CD4-positive, CD25-positive, alpha-beta regulatory T cell (primary cell): ENCODE data around the gene FOXQ1. TPM values are rescaled to one million over a fixed set of nuclear protein-coding genes. Genes with fewer than 3 reads are reported as not detected.

Experiments
- ATAC-seq, 2 donors: fragments of 150-1000 bp; cut with Tn5 transposase; one replicate each; pipeline ENCODE4 v1.10.0; 2021; ENCODE audit warnings: low read depth in 2 of 2, moderate number of reproducible peaks in 2 of 2, moderate library complexity in 1 of 2
- DNase-seq, 3 donors: peaks; one replicate each; pipeline versions ENCODE4 v3.0.0 to v3.0.0-alpha.2; 2012 to 2022; ENCODE audit warnings: mixed read lengths in 1 of 3
- H3K27ac ChIP-seq: one replicate; pipeline ENCODE4 v1.7.0; 2013; ENCODE audit warnings: mild to moderate bottlenecking, low read length; ENCODE audit not compliant: insufficient read depth, poor library complexity, severe bottlenecking
- H3K27me3 ChIP-seq: one replicate; pipeline ENCODE4 v1.7.0; 2013; ENCODE audit warnings: low read length; ENCODE audit not compliant: control insufficient read depth, insufficient read depth
- H3K36me3 ChIP-seq: one replicate; pipeline ENCODE4 v1.7.0; 2013; ENCODE audit warnings: mild to moderate bottlenecking, low read length, moderate library complexity; ENCODE audit not compliant: control insufficient read depth, insufficient read depth
- H3K4me1 ChIP-seq: 2 replicates; pipeline ENCODE4 v1.7.0; 2013; ENCODE audit warnings: mild to moderate bottlenecking, low read length; ENCODE audit not compliant: insufficient read depth, control insufficient read depth, poor library complexity, severe bottlenecking
- H3K4me3 ChIP-seq: one replicate; pipeline ENCODE4 v1.7.0; 2013; ENCODE audit warnings: low read depth, mild to moderate bottlenecking, low read length, moderate library complexity
- H3K9me3 ChIP-seq, 2 experiments: 1 replicate in 1 of 2; 2 replicates in 1 of 2; pipeline ENCODE4 v1.7.0; 2013; ENCODE audit warnings: low read length in 2 of 2, mild to moderate bottlenecking in 1 of 2, moderate library complexity in 1 of 2; ENCODE audit not compliant: control insufficient read depth in 2 of 2
- H3K27ac Mint-ChIP-seq, 3 donors: one replicate each; pipeline ENCODE4 v1.8.0; 2020 to 2022; ENCODE audit warnings: mild to moderate bottlenecking in 3 of 3, mixed read lengths in 3 of 3, moderate library complexity in 2 of 3
- H3K27me3 Mint-ChIP-seq: one replicate; pipeline ENCODE4 v1.8.0; 2022; ENCODE audit warnings: mild to moderate bottlenecking, mixed read lengths
- H3K36me3 Mint-ChIP-seq: one replicate; pipeline ENCODE4 v1.8.0; 2020; ENCODE audit warnings: mixed read lengths
- H3K4me1 Mint-ChIP-seq, 4 donors: one replicate each; pipeline ENCODE4 v1.8.0; 2020 to 2022; ENCODE audit warnings: mixed read lengths in 4 of 4, mild to moderate bottlenecking in 1 of 4
- H3K4me3 Mint-ChIP-seq, 4 donors: one replicate each; pipeline ENCODE4 v1.8.0; 2020 to 2022; ENCODE audit warnings: mild to moderate bottlenecking in 4 of 4, mixed read lengths in 4 of 4, moderate library complexity in 3 of 4
- H3K9me3 Mint-ChIP-seq, 7 donors: one replicate each; pipeline ENCODE4 v1.8.0; 2020 to 2022; ENCODE audit warnings: mixed read lengths in 7 of 7, mild to moderate bottlenecking in 3 of 7, moderate library complexity in 2 of 7
- polyA plus RNA-seq, 4 donors: library from polyadenylated mRNA; unstranded; fragments of 300-500 nt; fragmentation: Illumina TruSeq; gene quantifications; one replicate each; pipeline ENCODE4 v1.2.3, GENCODE V29; 2021
- total RNA-seq: library from RNA; stranded (reverse); gene quantifications from one replicate; pipeline ENCODE4 v1.2.3, GENCODE V29; 2022

Gene FOXQ1
- total and polyA plus RNA-seq, 5 donors from 2014 or later, result not detected

GRCh38 chr6:1336246-1336843 lies 24.4 kb downstream of the FOXQ1 start:
- no peak for ATAC-seq
- Histone ChIP-seq H3K27ac (no peak overlapping the region), H3K36me3 (no peaks in the 10 kb centered on the region), H3K9me3 (no peaks in the 10 kb centered on the region), H3K4me1 (no peaks in the 10 kb centered on the region), H3K4me3 (no peak overlapping the region), H3K27me3 (peaks cover 7% of the 10 kb centered on the region)
- Mint-ChIP-seq H3K27me3 (peaks cover 26% of the 10 kb centered on the region), H3K36me3 (no peaks in the 10 kb centered on the region), H3K9me3 (peaks cover 0 to 2% (median 0%) of the 10 kb centered on the region in 7 donors), H3K4me1 (no peaks in the 10 kb centered on the region), H3K27ac (no peak overlapping the region), H3K4me3 (no peak overlapping the region)
- no peak for DNase-seq

- Mint-ChIP-seq H3K4me1 (no peaks in the 10 kb centered on the region), H3K9me3 (peaks cover 0 to 9% (median 1%) of the 10 kb centered on the region in 7 donors), H3K27ac (no peak overlapping the region), H3K27me3 (peaks cover 30% of the 10 kb centered on the region), H3K36me3 (no peaks in the 10 kb centered on the region), H3K4me3 (no peak overlapping the region)
- Histone ChIP-seq H3K4me1 (no peaks in the 10 kb centered on the region), H3K9me3 (no peaks in the 10 kb centered on the region), H3K4me3 (no peak overlapping the region), H3K27me3 (peaks cover 9% of the 10 kb centered on the region), H3K27ac (no peak overlapping the region), H3K36me3 (no peaks in the 10 kb centered on the region)
- DNase-seq (no peak), ATAC-seq (no peak)
These were observed 25.9 kb downstream of the FOXQ1 start for GRCh38 chr6:1337791-1338190.

GRCh38 chr6:1346101-1346500 lies 34.2 kb downstream of the FOXQ1 start:
- peaks cover 0 to 27% (median 16%) of the 10 kb centered on the region in 7 donors for H3K9me3 Mint-ChIP-seq
- ATAC-seq (no peak), DNase-seq (no peak)
- no peaks in the 10 kb centered on the region for H3K4me1 ChIP-seq
- no peak overlapping the region for H3K27ac ChIP-seq
- no peaks in the 10 kb centered on the region for H3K4me1 Mint-ChIP-seq
- no peaks in the 10 kb centered on the region for H3K36me3 Mint-ChIP-seq
- peaks cover 13% of the 10 kb centered on the region for H3K27me3 ChIP-seq
- H3K27me3 Mint-ChIP-seq, result peaks cover 39% of the 10 kb centered on the region
- no peak overlapping the region for H3K27ac Mint-ChIP-seq
- no peak overlapping the region for H3K4me3 ChIP-seq
- peaks cover 8 to 16% of the 10 kb centered on the region in 2 experiments for H3K9me3 ChIP-seq
- H3K36me3 ChIP-seq, result no peaks in the 10 kb centered on the region
- H3K4me3 Mint-ChIP-seq, result no peak overlapping the region

- ATAC-seq, result no peak
These were observed 34.7 kb downstream of the FOXQ1 start for GRCh38 chr6:1346558-1347091.

GRCh38 chr6:1347161-1347560 lies 35.3 kb downstream of the FOXQ1 start:
- Histone ChIP-seq H3K9me3 (peaks cover 18 to 21% of the 10 kb centered on the region in 2 experiments), H3K4me3 (no peak overlapping the region), H3K36me3 (no peaks in the 10 kb centered on the region), H3K4me1 (no peaks in the 10 kb centered on the region), H3K27ac (no peak overlapping the region), H3K27me3 (peaks cover 10% of the 10 kb centered on the region)
- H3K4me1 Mint-ChIP-seq, result no peaks in the 10 kb centered on the region
- H3K9me3 Mint-ChIP-seq, result peaks cover 0 to 37% (median 22%) of the 10 kb centered on the region in 7 donors
- no peak for ATAC-seq
- no peaks in the 10 kb centered on the region for H3K36me3 Mint-ChIP-seq
- H3K27ac Mint-ChIP-seq, result no peak overlapping the region
- no peak overlapping the region for H3K4me3 Mint-ChIP-seq
- peaks cover 39% of the 10 kb centered on the region for H3K27me3 Mint-ChIP-seq
- DNase-seq, result no peak

More at GRCh38 chr6:1346558-1347091, 34.7 kb downstream of the FOXQ1 start:
- Mint-ChIP-seq H3K4me1 (no peaks in the 10 kb centered on the region), H3K4me3 (no peak overlapping the region), H3K27ac (no peak overlapping the region), H3K27me3 (peaks cover 40% of the 10 kb centered on the region), H3K36me3 (no peaks in the 10 kb centered on the region), H3K9me3 (peaks cover 0 to 32% (median 21%) of the 10 kb centered on the region in 7 donors)
- Histone ChIP-seq H3K27ac (no peak overlapping the region), H3K4me3 (no peak overlapping the region), H3K4me1 (no peaks in the 10 kb centered on the region), H3K36me3 (no peaks in the 10 kb centered on the region), H3K27me3 (peaks cover 13% of the 10 kb centered on the region), H3K9me3 (peaks cover 13 to 21% of the 10 kb centered on the region in 2 experiments)
- no peak for DNase-seq

- peaks cover 19% of the 10 kb centered on the region in 2 experiments for H3K9me3 ChIP-seq
- no peak for DNase-seq
- H3K4me1 ChIP-seq, result no peaks in the 10 kb centered on the region
- no peak overlapping the region for H3K4me3 Mint-ChIP-seq
- no peak overlapping the region for H3K27ac Mint-ChIP-seq
- H3K27me3 ChIP-seq, result peaks cover 10% of the 10 kb centered on the region
- no peaks in the 10 kb centered on the region for H3K36me3 Mint-ChIP-seq
- peaks cover 0 to 40% (median 18%) of the 10 kb centered on the region in 7 donors for H3K9me3 Mint-ChIP-seq
- peaks cover 36% of the 10 kb centered on the region for H3K27me3 Mint-ChIP-seq
- H3K36me3 ChIP-seq, result no peaks in the 10 kb centered on the region
- H3K27ac ChIP-seq, result no peak overlapping the region
- ATAC-seq, result no peak
- H3K4me1 Mint-ChIP-seq, result no peaks in the 10 kb centered on the region
- H3K4me3 ChIP-seq, result no peak overlapping the region
These were observed 36.8 kb downstream of the FOXQ1 start for GRCh38 chr6:1348675-1349074.

- Mint-ChIP-seq H3K4me3 (no peak overlapping the region), H3K9me3 (peaks cover 0 to 34% (median 15%) of the 10 kb centered on the region in 7 donors), H3K27ac (no peak overlapping the region), H3K4me1 (no peaks in the 10 kb centered on the region), H3K27me3 (peaks cover 27% of the 10 kb centered on the region), H3K36me3 (no peaks in the 10 kb centered on the region)
- ATAC-seq (no peak), DNase-seq (no peak)
- Histone ChIP-seq H3K27me3 (peaks cover 8% of the 10 kb centered on the region), H3K36me3 (no peaks in the 10 kb centered on the region), H3K27ac (no peak overlapping the region), H3K4me1 (no peaks in the 10 kb centered on the region), H3K9me3 (peaks cover 13 to 14% of the 10 kb centered on the region in 2 experiments), H3K4me3 (no peak overlapping the region)
These were observed 37.8 kb downstream of the FOXQ1 start for GRCh38 chr6:1349655-1350054.
